ENCODE results near the gene TARBP1. TPM values are rescaled to one million over a fixed set of nuclear protein-coding genes. Genes with fewer than 3 reads are reported as not detected.
"Not testable (repeated sequence)": the region's sequence is repeated elsewhere in the genome, so short reads cannot be mapped to it uniquely, and the experiment has no call there.

The TARBP1 gene
- total and polyA plus RNA-seq, 2 donors (not counting 1 experiment from before 2014, with no cell fraction given): 35.4 to 71.5 TPM

GRCh38 chr1:234381699-234382555 is 97.1 kb downstream of the TARBP1 start:
- Histone ChIP-seq H3K79me2 (ENCODE audit: control insufficient read depth, insufficient read depth, low read length) (peaks cover 25% of the 10 kb centered on the region), H3K4me2 (replicated peaks; ENCODE audit: low read depth, low read length, poor library complexity, severe bottlenecking) (no peak overlapping the region), H3K4me1 (ENCODE audit: control insufficient read depth in 2 of 2, insufficient read depth in 2 of 2, low read length in 2 of 2) (no peaks in the 10 kb centered on the region), H3K36me3 (replicated peaks in 1 of 2; ENCODE audit: control extremely low read depth in 1 of 2, control insufficient read depth in 1 of 2, extremely low read depth in 1 of 2, insufficient read depth in 2 of 2, low read length in 1 of 2) (peaks cover 2 to 36% of the 10 kb centered on the region in 2 experiments), H3K4me3 (ENCODE audit: control extremely low read depth in 1 of 5, extremely low read depth in 1 of 5, insufficient read depth in 1 of 5, low read depth in 2 of 5, low read length in 4 of 5) (no peak overlapping the region), H3K9ac (ENCODE audit: low read length) (no peak overlapping the region), H4K20me1 (ENCODE audit: control insufficient read depth, insufficient read depth, low read length, poor library complexity, severe bottlenecking) (peaks cover 5% of the 10 kb centered on the region), H3K27me3 (replicated peaks in 1 of 4; ENCODE audit: control extremely low read depth in 1 of 4, control insufficient read depth in 3 of 4, insufficient read depth in 4 of 4, low read length in 3 of 4) (no peaks in the 10 kb centered on the region), H2AFZ (ENCODE audit: insufficient read depth, low read depth, low read length, poor library complexity, severe bottlenecking) (no peak overlapping the region), H3K9me3 (ENCODE audit: control extremely low read depth in 1 of 3, control insufficient read depth in 2 of 3, insufficient read depth in 1 of 3, low read length in 2 of 3) (no peaks in the 10 kb centered on the region), H3K27ac (ENCODE audit: low read length in 2 of 2) (no peak overlapping the region)
- Mint-ChIP-seq H3K4me3 (no peak overlapping the region), H3K9me3 (ENCODE audit: insufficient read depth) (no peaks in the 10 kb centered on the region), H3K27me3 (no peaks in the 10 kb centered on the region), H3K27ac (no peak overlapping the region), H3K4me1 (peaks cover 7% of the 10 kb centered on the region)
- no peak for ATAC-seq (ENCODE audit: low read depth)
- intact Hi-C loops (cut with micrococcal nuclease): no loop called here
- TF ChIP-seq EZH2 (IDR thresholded peaks at IDR 0.05; ENCODE audit: borderline replicate concordance, insufficient read depth, low read depth, low read length, poor library complexity, severe bottlenecking) (no peak), CTCF (IDR thresholded peaks at IDR 0.05) (no peak)
- 100% methylated on average over 1 of the region's 10 CpGs for WGBS (ENCODE audit: insufficient coverage)
- CTCF ChIA-PET: no interaction called here
- DNase-seq: no peak
- POLR2A ChIA-PET: no interaction called here

GRCh38 chr1:234379591-234380109 is 99.3 kb downstream of the TARBP1 start:
- Histone ChIP-seq H3K79me2 (ENCODE audit: control insufficient read depth, insufficient read depth, low read length) (peaks cover 48% of the 10 kb centered on the region), H3K36me3 (replicated peaks in 1 of 2; ENCODE audit: control extremely low read depth in 1 of 2, control insufficient read depth in 1 of 2, extremely low read depth in 1 of 2, insufficient read depth in 2 of 2, low read length in 1 of 2) (peaks cover 2 to 53% of the 10 kb centered on the region in 2 experiments)
- CTCF ChIA-PET; ATAC-seq (ENCODE audit: low read depth); intact Hi-C loops (cut with micrococcal nuclease); H3K27ac Mint-ChIP-seq; H3K9me3 Mint-ChIP-seq (ENCODE audit: insufficient read depth); DNase-seq; H3K27me3 Mint-ChIP-seq; H3K4me3 ChIP-seq (ENCODE audit: control extremely low read depth in 1 of 5, extremely low read depth in 1 of 5, insufficient read depth in 1 of 5, low read depth in 2 of 5, low read length in 4 of 5); H3K9ac ChIP-seq (ENCODE audit: low read length); H3K27me3 ChIP-seq (replicated peaks in 1 of 4; ENCODE audit: control extremely low read depth in 1 of 4, control insufficient read depth in 3 of 4, insufficient read depth in 4 of 4, low read length in 3 of 4); H2AFZ ChIP-seq (ENCODE audit: insufficient read depth, low read depth, low read length, poor library complexity, severe bottlenecking); H3K4me2 ChIP-seq (replicated peaks; ENCODE audit: low read depth, low read length, poor library complexity, severe bottlenecking); POLR2A ChIA-PET; H3K9me3 ChIP-seq (ENCODE audit: control extremely low read depth in 1 of 3, control insufficient read depth in 2 of 3, insufficient read depth in 1 of 3, low read length in 2 of 3); H3K4me3 Mint-ChIP-seq; H4K20me1 ChIP-seq (ENCODE audit: control insufficient read depth, insufficient read depth, low read length, poor library complexity, severe bottlenecking); H3K27ac ChIP-seq (ENCODE audit: low read length in 2 of 2); H3K4me1 ChIP-seq (ENCODE audit: control insufficient read depth in 2 of 2, insufficient read depth in 2 of 2, low read length in 2 of 2): not testable (repeated sequence)
- 100% methylated on average over 1 of the region's 5 CpGs for whole genome bisulfite sequencing (ENCODE audit: insufficient coverage)
- H3K4me1 Mint-ChIP-seq: peaks cover 15% of the 10 kb centered on the region
